DMS114 treated with DMSO at 0.1 percent for 48 hours (cell line): ENCODE data around the gene RHOBTB1.
A peak's percentile ranks its signal among the peaks of the same experiment; 100 is the strongest.

Experiments used
- DNase-seq: peaks from one replicate; lab custom pipeline; 2025; ENCODE audit not compliant: unreplicated experiment; lab: John Stamatoyannopoulos, UW

RHOBTB1 gene

DNA sequence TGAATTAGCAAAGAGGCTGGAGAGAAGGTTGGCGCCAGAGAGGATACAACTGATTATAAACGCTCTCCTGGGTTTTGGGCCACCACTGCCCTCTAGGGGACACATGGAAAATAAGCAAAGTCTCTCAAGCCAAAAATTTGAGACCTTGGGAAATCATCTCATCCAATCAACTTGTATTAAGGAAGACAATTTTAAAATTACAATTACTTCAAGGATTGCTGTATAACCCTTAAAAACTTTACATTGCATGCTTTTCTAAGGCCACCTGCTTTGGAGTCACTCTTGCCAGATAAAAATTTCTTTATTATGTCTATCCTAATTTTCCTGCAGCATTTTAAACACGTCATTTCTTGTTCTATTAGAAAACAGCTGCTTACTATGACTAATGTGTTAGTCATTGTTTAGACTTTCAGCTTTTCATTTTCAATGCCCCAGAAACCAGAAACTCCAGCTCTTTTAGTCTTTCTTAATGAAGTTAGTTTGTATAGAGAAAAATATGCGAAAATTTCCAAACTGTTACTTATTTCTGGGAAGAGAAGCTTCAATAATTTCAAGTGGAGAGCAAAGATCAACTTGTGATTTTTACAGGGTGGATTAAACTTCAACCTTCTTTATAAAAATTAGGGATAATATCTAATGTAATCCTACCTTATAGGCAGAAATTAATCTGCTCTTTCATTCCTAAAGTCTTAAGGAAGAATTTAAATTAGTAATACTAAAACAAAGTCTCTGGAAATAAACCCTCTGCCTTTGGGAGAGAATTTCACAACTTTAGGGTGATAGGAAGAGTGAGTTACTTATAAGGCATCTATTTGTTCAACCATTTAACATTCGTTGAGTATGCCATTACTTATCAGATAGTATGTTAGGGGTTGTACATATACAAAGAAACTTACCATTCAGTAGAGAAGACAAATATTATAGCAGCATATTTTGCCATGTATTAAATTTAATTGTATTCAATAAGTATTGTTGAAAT lies 20.6 kb upstream of the RHOBTB1 start:
- DNase-seq = peak; percentile 58

DNA sequence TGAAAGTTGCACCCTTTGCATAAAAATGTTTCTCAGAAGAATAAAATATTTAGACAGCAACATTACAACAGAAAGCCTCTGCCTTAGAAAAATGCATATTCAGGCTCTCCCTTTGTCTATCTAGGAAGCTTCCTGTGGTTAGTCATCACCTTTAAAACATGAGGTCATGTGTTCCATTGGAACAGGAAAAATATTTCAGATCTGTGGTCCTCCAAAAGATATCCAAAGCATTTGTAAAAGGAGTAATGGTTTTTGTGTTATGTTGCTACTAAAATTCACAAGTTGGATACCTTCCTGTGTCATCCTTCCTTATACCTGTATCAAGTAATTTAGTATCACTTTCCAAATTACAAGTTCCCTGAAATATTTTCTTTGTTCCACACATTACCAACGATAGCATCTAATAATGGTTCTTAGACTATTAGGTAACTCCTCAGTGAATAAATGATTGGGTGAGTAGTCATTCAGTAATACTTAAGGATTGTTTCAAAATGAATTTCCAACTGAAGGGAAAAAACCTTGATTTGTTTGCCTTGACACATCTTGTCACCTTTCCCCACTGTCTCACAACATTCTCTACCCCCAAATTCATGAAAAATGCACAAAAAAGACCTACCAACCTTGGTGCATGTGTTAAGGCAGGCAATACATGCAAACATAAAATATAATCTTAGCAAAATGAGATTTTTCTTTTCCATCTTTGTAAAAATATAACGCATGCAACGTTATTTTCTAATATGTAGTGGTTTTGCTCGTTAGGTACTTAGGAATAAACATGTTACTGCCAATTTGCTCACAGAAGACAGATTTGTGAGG lies 19.7 kb upstream of the RHOBTB1 start:
- no peak for DNase-seq

DNA sequence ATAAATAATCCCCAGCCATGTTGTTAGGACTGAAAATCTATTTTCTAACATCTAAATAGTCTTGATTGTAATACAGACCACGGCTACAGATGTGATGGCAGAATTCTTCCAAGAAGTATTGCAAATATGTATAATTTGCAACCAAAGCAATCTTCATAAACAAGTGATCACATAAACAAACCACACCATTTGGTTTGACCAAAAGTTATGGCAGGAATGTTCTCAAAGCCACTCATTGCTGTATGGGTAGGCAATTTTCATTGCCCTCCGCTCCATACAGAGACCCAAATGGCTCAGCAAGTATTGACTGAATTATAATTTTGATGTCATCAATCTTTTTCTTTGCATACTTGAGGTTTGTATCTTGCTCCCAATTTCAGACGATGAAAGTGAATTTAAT lies 19.0 kb upstream of the RHOBTB1 start:
- DNase-seq = no peak

DNA sequence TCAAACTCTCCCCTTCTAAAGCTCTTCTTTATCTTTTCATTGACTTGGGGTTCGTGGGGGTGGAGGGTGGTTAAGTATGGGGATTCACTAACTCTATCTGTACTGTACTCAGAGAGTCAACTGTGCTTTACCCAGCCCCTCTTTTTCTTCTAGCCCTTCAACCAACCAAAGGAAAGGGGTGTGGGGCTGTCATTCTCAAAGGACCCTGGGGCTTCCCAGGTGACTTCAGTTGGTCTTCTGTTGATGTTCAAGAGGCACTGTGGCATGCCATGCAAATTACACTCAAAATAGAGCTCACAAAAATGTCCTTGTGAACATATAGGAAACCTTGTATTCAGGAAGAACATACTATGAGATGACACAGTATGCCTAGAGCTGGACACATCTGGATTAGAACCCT lies 16.9 kb upstream of the RHOBTB1 start:
- no peak for DNase-seq

DNA sequence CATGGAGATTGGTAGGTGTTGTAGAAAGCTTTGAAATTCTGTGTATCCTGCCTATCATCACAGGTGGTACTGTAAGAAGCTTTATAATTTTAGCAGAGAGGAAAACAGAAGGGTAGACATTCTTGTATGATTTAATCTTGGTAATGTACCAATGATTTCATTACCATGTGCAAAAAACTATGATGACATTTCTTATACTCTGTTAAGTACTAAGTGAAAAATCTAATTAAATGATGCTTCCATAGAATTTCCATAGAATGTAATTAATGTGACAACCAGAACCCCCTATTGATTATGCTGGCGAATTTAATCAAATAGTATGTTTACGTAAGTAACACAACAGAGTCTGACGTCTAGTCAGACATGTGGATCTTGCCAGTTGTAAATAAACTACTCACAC lies 16.0 kb upstream of the RHOBTB1 start:
- no peak for DNase-seq

DNA sequence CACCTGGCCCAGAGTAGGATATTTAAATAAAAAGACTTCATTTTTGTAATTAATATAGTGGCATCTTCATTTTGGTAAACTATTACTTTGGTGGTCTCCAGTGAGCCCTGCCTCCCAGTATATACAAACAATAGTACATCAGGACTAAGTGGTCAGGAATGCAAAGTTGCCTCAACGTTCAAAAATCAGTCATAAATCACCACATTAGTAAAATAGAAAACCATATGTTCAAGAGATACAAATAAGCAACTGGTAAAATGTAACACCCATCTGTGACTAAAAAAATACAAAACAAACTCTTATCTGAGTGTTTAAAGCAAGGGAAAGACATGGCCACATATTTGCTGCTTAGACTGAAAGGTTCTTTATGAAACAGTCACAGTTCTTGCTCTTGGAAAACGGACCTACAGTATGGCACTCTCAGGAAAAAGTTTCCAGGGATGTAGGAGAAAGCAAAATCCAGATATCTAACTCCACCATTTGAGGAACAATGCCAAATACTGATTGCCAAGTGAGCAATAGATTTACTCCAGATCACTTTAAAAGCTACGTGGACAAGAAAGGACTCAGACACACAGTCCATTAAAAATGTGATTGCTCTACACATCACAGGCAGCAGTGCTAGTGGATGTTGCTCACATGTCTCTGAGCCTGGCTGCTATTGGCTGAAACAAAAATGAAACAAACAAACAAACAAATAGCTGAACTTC lies 15.1 kb upstream of the RHOBTB1 start:
- no peak for DNase-seq

DNA sequence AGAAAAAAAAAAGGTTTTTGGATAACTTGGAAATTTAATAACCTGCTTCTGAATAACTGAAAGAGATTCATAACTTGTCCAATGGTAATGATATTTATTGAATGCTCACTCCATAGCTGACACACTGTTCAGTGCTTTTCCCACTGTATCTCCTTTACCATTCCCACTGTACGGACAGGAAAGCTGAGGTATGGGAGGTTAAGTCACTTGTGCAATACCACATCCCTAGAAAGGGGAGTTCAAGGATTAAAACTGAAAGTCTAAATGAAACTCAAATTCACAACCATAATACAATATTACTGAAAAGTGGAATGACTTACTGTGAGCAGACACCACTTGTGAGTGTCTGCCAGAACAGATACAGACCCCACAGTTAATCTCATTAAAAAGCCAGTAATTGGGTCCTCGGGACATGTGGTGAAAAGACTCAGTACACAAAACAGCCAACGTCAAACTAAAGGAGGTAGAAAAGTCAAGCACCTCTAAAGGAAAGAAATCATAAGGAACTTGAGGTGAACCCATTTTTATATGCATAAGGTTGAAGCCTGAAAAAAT lies 13.8 kb upstream of the RHOBTB1 start:
- DNase-seq = no peak

DNA sequence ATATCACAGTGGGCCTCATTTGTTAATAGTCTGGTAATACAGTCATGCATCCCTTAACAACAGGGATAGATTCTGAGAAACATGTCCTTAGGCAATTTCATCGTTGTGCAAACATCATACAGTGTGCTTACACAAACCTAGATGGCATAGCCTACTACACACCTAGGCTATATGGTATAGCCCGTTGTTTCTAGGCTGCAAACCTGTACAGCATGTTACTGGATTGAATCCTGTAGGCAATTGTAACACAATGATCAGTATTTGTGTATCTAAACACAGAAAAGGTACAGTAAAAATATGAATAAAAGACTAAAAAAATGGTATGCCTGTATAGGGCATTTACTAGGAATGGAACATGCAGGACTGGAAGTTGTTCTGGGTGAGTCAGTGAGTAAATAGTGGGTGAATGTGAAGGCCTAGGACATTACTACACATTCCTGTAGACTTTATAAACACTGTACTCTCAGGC lies 12.0 kb upstream of the RHOBTB1 start:
- no peak for DNase-seq

DNA sequence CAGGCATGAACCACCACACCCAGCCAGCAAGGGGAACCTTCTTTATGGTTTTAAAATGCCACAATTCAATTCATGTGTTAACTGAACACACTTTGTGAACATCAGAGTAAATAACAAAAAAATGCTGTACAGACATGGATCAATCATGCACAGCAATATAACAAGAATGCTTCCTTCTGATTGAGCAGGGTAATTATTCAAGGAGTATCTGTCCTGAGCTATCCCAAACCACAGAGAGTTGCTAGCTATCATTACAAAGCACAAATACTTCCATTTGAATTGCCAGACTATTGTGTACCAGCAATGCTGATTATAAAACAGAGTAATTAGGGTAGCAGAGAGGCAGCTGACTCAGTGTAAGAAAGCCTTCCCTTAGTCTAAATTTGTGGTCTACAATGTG lies 11.3 kb upstream of the RHOBTB1 start:
- no peak for DNase-seq

DNA sequence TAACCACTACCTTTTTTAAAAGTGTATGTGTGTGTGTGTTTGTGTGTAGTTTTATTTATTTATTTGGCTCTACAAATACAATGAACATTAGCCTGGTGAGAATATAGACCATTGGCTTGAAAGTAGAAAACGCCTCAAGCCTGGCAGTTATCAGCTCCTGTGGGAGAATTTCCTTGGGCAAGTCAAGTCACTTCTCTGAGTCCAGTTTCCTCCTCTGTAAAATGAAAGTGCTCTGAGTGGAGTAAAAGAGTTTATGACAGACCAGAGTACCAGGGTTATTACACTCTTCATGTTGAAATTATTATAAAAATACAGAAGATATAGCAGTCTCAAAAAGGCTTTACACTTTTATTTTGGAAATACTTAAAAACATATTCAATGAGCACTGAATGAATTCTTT lies 10.1 kb upstream of the RHOBTB1 start:
- no peak for DNase-seq

DNA sequence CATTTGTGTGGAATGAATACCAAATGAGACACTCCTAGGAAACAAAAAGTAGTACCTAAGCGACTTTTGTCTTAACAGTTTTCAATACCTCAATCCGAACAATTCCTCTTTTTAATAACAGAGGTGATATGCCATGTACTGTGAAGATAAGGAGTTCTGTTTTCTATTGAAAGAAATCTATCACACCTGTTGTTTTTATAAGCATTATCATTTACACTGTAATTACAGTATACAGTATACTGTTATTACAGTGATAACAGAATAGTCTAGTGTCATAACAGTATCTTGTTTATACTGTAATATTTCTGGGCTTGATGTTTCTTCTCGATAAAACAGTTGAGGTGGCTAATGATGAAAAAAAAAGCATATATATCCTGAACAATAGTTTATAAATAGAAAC lies 9.4 kb upstream of the RHOBTB1 start:
- DNase-seq = no peak

DNA sequence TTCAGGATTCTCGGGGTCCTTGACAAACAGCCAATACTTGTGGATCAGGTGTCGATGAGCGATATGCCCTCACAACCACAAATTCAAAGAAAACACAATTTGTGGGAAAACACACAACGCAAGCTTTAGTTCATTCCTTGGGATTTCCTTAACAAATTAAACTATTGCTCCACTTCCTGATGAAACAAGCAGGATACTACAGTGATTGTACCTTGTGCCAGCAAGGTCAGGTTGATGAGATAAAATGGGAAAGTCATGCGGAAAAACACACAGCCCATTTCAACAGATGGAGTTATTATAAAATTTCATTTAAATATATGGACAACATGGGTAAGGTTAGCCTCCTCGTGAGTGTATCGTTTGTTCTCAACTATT lies 8.8 kb upstream of the RHOBTB1 start:
- no peak for DNase-seq

DNA sequence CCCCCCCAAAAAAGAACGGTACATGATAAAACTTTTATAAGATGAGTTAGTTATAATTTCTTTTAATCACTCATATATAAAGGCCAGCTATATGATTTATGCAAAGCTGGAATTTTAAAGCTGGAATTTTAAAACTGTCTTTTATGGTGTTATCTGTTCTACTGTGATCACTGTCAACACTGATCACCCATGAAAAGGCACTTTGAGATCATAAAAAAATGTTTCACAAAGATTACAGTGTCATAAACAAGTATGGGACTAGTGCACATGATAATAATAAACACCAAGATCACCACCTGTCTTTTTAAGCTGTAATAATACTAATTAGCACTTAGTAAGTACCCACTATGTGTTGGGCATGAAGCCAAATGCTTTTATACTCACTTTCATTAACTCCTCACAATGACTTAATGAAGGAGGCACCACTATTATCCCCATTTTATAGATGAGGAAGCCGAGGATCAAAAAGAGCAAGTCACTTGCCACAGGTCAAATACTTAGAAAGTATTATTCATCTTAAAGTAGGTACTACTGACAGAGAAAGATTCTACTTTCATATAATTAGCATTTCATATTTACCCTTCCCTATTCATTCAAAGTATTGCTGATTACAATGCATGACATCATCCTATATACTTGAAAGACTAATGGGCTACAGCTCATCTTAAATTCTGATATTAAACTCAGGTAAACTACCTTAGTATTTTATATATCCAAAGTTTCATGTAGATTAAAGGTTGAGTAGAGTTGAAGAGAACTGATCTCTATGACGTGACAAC lies 8.3 kb upstream of the RHOBTB1 start:
- no peak for DNase-seq

DNA sequence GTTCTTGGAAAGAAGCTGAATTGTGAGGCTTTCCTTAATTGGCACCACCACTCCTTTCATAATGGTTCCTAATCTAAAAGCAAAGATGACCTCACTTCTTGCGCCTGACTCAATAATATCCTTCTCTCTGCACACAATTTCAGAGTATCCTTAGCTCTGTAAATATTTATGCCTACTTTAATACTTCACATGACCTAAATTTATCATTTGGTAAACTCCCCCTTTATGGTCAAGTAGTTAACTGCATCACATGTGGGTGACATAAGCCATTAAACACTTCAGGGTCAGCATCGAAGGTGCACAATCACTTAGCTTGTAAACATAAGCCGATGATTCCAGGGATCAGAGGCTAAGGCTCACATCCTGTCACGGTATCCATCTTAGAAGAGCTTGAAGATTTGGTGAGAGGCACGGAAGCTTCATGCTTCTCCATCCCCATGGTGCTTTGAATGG lies 7.3 kb upstream of the RHOBTB1 start:
- DNase-seq = no peak

DNA sequence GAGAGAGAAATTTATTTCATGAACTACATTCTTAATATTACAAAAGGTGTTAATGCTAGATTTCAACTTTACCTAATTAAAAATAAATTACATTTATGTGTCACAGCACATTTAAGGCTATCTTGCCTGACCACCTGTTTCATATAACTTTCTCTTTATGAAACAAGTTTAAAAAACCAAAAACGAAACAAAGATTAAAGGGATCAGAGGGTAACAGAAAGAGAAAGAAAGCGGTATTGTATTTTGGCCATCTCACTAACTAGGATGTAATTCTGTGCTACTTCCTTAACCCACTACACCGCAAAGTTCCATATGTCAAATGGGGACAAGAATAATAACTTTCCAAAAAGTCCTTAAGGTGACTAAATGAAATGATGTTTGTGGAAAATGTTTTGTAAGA lies 6.3 kb upstream of the RHOBTB1 start:
- DNase-seq = no peak

DNA sequence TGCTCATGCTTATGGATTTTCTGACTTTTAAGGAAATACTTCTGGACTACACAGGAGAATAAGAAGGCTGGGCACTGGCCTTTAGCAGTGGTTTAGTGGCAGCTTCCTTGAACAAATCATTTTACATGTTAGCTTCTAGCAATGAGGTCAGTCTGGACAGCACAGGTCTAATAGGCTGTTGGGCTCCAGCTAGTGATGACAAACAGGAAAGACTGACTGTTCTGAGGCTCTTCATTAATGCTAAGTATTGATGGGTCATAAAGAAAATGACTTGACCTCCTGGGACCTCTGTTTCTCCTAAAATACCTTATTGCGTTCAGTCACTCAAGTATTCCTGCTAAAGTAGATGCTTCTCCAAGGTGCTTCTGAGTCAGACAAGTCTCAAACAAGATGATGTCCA lies 4.9 kb upstream of the RHOBTB1 start:
- DNase-seq = no peak

DNA sequence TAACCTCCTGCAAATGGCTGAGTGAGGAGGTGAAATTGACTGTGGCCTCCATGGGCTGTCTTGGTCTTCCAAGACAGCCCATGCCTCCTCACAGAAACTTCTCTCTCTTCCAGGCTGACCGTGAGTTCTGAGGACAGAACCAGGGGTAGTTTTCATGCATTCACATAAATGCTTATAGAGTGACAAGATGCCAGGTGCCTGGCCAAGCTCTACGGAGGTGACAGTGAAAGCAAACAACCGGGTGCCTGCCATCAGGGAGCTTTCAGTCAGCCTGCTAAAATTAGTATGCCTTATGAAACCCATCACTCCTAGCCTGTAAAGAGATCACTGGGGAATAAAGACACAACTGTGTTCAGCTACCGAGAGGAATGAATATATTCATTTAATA lies 919 bp upstream of the RHOBTB1 start:
- no peak for DNase-seq

DNA sequence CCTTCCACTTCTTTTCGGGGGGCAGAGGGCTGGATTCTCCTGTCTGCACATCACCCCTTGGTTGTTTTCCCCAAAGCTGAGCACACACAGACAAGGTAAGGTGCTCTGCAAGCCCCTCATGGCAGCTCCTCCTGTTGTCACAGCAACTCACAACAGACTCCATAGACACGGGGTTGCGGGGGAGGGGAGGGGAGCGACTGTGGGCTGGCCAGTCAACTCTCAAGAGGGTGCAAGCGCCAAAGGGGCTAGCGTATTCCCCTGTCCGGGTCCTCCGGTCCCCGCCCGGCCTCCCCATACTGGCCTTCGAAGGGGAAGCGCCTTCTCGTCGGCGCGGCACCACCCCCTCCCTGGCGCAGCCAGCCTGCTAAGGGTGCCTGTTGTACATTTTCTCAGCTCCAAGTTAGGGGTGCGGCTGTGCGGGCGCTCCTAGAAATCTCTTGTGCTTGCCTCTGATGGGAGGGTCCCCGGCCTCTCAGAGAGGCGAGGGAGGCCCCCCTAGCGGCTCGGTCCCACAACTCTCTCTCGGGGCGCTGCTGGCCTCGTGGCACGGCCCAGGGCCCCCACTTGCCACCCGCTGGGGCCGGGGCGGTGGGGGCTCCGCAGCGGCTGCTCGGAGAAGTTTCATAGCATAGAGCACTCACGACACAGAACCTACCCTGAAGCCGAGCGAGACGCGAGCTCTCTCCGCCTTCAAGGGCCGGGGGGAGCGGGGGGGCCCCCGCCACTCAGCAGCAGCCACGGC lies 498 bp downstream of the RHOBTB1 start:
- DNase-seq = peak; percentile 43

DNA sequence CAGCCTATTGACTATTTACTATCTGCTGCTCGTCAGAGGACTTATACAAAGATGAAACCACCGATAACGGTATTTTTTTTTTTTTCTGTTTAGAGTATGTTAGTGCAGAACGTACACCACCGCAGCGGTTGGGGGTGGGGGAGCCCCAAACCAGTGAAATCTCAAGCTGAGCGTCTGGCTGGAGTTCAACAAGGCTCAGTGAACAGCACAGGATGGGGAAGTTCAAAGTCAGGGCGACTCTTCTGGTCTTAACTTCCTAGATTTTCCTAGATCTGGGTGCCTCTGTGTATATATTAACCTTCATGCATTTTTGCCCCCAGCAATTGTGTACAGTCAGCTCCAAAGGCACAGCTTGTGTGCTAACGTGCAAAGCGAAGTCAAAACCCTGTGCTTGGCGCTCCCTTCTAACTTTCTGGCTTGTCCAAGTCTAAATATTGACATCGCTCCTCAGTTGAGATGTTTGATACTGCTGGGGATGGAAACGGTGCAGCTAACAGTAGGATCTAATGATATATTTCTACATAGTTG lies 1.1 kb downstream of the RHOBTB1 start:
- peak; percentile 43 for DNase-seq
